ENCODE measurements around the gene SGSM2.
A peak's percentile ranks its signal among the peaks of the same experiment; 100 is the strongest.

SGSM2 gene

GRCh38 chr17:2380950-2381649, 43.8 kb downstream of the SGSM2 start:
- DNase-seq (ENCODE audit: low read depth, low spot score) = no peak
- no peak overlapping the region for H3K4me3 ChIP-seq (ENCODE audit: low read length)

- DNase-seq (ENCODE audit: low read depth, low spot score) = no peak
- H3K4me3 ChIP-seq (ENCODE audit: low read length) = no peak overlapping the region
These were observed 46.4 kb downstream of the SGSM2 start for GRCh38 chr17:2383628-2384167.

- no peak overlapping the region for H3K4me3 ChIP-seq (ENCODE audit: low read length)
- no peak for DNase-seq (ENCODE audit: low read depth, low spot score)
These were observed 47.3 kb downstream of the SGSM2 start for GRCh38 chr17:2384439-2385127.

GRCh38 chr17:2385240-2386210, 48.2 kb downstream of the SGSM2 start:
- no peak overlapping the region for H3K4me3 ChIP-seq (ENCODE audit: low read length)
- DNase-seq (ENCODE audit: low read depth, low spot score) = no peak

- no peak for DNase-seq (ENCODE audit: low read depth, low spot score)
- no peak overlapping the region for H3K4me3 ChIP-seq (ENCODE audit: low read length)
These were observed 49.2 kb downstream of the SGSM2 start for GRCh38 chr17:2386400-2387085.

GRCh38 chr17:2387086-2388019, 50.1 kb downstream of the SGSM2 start:
- DNase-seq (ENCODE audit: low read depth, low spot score) = no peak

GRCh38 chr17:2388020-2388682, 50.9 kb downstream of the SGSM2 start:
- no peak for DNase-seq (ENCODE audit: low read depth, low spot score)

More at GRCh38 chr17:2387086-2388019, 50.1 kb downstream of the SGSM2 start:
- H3K4me3 ChIP-seq (ENCODE audit: low read length) = no peak overlapping the region

GRCh38 chr17:2388683-2389055, 51.4 kb downstream of the SGSM2 start:
- DNase-seq (ENCODE audit: low read depth, low spot score) = no peak
- no peak overlapping the region for H3K4me3 ChIP-seq (ENCODE audit: low read length)

More at GRCh38 chr17:2388020-2388682, 50.9 kb downstream of the SGSM2 start:
- no peak overlapping the region for H3K4me3 ChIP-seq (ENCODE audit: low read length)

GRCh38 chr17:2390199-2390836, 53.0 kb downstream of the SGSM2 start:
- H3K4me3 ChIP-seq (ENCODE audit: low read length) = no peak overlapping the region
- no peak for DNase-seq (ENCODE audit: low read depth, low spot score)

GRCh38 chr17:2391597-2392251, 54.4 kb downstream of the SGSM2 start:
- no peak for DNase-seq (ENCODE audit: low read depth, low spot score)
- peak overlapping the region; percentile 72 for H3K4me3 ChIP-seq (ENCODE audit: low read length)

- peak overlapping the region; percentile 72 for H3K4me3 ChIP-seq (ENCODE audit: low read length)
- DNase-seq (ENCODE audit: low read depth, low spot score) = peak; percentile 79
These were observed 55.2 kb downstream of the SGSM2 start for GRCh38 chr17:2392252-2393173.

- peak; percentile 73 for DNase-seq (ENCODE audit: low read depth, low spot score)
These were observed 56.1 kb downstream of the SGSM2 start for GRCh38 chr17:2393174-2393953.

GRCh38 chr17:2393954-2394749, 56.9 kb downstream of the SGSM2 start:
- DNase-seq (ENCODE audit: low read depth, low spot score) = no peak
- peak overlapping the region; percentile 48 for H3K4me3 ChIP-seq (ENCODE audit: low read length)

More at GRCh38 chr17:2393174-2393953, 56.1 kb downstream of the SGSM2 start:
- H3K4me3 ChIP-seq (ENCODE audit: low read length) = peak overlapping the region; percentile 71

GRCh38 chr17:2394775-2395201, 57.5 kb downstream of the SGSM2 start:
- DNase-seq (ENCODE audit: low read depth, low spot score) = no peak
- H3K4me3 ChIP-seq (ENCODE audit: low read length) = no peak overlapping the region
